ENCODE data around the gene DNAH10.

Gene DNAH10

DNA sequence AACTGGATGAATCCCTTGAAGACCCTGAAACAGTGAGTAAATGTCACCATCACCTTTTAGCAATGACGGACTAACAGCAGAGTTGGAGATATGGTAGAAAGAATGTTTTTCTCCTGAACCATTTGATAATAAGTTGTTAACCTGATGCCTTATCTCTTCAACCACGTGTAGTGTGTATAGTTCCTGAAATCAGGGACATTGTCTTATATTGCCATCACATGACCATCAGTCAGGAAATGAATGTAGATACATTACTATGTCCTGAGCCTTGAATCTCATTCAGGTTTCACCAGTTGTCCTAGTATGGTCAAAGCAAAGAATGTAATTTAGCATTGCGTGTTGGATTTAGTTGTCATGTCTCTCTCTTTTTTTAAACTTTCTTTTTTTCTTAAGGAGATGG is 34.2 kb upstream of the DNAH10 start:
- no peak for DNase-seq (ENCODE audit: low spot score)
- TF ChIP-seq, protein P1, sequence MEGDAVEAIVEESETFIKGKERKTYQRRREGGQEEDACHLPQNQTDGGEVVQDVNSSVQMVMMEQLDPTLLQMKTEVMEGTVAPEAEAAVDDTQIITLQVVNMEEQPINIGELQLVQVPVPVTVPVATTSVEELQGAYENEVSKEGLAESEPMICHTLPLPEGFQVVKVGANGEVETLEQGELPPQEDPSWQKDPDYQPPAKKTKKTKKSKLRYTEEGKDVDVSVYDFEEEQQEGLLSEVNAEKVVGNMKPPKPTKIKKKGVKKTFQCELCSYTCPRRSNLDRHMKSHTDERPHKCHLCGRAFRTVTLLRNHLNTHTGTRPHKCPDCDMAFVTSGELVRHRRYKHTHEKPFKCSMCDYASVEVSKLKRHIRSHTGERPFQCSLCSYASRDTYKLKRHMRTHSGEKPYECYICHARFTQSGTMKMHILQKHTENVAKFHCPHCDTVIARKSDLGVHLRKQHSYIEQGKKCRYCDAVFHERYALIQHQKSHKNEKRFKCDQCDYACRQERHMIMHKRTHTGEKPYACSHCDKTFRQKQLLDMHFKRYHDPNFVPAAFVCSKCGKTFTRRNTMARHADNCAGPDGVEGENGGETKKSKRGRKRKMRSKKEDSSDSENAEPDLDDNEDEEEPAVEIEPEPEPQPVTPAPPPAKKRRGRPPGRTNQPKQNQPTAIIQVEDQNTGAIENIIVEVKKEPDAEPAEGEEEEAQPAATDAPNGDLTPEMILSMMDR (IDR thresholded peaks at IDR 0.05; ENCODE audit: borderline replicate concordance, control extremely low read depth, extremely low read depth, insufficient read depth, missing control alignments) = no peak
- in situ Hi-C loops (cut with MboI; ENCODE audit: low sequenced_read_pairs, unreplicated experiment) = no loop called here

DNA sequence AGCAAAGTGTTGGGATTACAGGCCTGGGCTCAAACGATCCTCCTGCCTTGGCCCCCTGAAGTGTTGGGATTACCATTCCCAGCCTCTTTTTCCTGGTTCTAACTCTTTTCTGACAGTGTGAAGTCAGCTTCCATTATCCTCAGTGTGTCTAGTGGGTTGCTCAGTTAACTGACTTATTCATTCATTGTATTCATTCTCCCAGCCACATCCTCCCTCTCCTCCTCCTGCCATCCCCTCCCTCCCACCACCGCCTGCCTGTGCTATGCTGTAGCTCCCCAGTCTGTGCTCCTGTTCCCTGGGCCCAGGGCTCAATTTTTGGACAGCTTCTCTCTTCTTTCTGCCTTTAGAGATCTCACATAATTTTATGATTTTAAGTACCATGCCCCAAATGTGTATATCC is 30.5 kb upstream of the DNAH10 start:
- DNase-seq (ENCODE audit: low spot score) = no peak
- TF ChIP-seq, protein P1 (IDR thresholded peaks at IDR 0.05; ENCODE audit: borderline replicate concordance, control extremely low read depth, extremely low read depth, insufficient read depth, missing control alignments) = no peak
- in situ Hi-C loops (cut with MboI; ENCODE audit: low sequenced_read_pairs, unreplicated experiment) = no loop called here

DNA sequence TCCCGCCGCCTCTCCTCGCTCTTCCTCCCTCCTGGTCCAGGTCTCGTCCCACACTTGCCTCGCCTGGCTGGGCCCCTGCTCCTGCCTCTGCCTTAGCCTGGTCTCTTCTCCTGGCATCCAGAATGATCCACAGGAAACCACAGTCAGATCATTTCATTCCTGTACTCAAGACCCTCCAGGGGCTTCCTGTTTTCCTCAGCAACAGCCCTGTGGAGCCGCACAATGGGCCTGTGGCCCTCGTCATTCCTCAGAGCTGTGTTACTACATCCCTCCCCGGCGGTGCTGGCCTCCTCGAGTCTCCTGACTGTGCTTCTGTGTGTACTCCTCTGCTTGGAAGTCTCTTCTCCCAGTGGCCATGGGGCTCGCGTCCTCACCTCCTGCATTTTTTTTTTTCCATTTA is 29.9 kb upstream of the DNAH10 start:
- TF ChIP-seq, protein P1 (IDR thresholded peaks at IDR 0.05; ENCODE audit: borderline replicate concordance, control extremely low read depth, extremely low read depth, insufficient read depth, missing control alignments) = no peak
- in situ Hi-C loops (cut with MboI; ENCODE audit: low sequenced_read_pairs, unreplicated experiment) = no loop called here
- DNase-seq (ENCODE audit: low spot score) = no peak

DNA sequence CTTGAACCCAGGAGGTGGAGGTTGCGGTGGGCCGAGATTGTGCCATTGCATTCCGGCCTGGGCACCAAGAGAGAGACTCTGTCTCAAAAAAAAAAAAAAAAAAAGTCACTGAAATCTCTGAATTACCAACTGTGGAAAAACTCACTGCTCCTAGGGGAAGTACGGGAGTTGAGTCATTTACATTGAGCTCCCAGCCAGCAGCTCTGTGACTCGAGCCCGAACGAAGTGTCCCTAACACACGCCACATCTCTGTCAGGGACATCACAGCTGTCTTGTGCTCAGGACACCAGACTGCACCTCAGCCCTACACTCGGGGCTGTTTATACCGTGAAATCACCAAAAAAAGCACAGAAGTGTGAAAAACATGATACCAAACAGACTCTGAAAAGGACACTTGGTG is 28.9 kb upstream of the DNAH10 start:
- TF ChIP-seq, protein P1 (IDR thresholded peaks at IDR 0.05; ENCODE audit: borderline replicate concordance, control extremely low read depth, extremely low read depth, insufficient read depth, missing control alignments) = no peak
- DNase-seq (ENCODE audit: low spot score) = no peak
- in situ Hi-C loops (cut with MboI; ENCODE audit: low sequenced_read_pairs, unreplicated experiment) = no loop called here

DNA sequence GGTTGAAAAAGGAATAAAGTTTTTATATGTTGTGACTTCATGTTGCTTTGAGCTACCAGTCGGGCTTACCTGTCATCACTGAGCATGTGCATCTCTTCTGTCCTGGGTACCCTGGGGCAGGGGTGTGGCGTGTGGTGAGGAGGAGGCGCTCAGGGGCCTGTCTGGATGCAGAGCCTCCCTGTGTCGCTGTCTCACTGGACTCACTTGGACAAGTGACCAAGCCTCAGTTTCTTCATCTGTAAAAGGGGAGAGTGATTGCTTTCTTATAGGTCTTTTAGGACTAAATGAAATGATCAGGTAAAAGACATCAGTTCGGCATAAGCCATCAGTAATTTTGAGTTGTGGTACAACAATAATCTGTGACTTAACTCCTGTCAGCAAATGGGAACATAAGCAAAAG is 27.8 kb upstream of the DNAH10 start:
- DNase-seq (ENCODE audit: low spot score) = no peak
- in situ Hi-C loops (cut with MboI; ENCODE audit: low sequenced_read_pairs, unreplicated experiment) = no loop called here
- TF ChIP-seq, protein P1 (IDR thresholded peaks at IDR 0.05; ENCODE audit: borderline replicate concordance, control extremely low read depth, extremely low read depth, insufficient read depth, missing control alignments) = no peak

DNA sequence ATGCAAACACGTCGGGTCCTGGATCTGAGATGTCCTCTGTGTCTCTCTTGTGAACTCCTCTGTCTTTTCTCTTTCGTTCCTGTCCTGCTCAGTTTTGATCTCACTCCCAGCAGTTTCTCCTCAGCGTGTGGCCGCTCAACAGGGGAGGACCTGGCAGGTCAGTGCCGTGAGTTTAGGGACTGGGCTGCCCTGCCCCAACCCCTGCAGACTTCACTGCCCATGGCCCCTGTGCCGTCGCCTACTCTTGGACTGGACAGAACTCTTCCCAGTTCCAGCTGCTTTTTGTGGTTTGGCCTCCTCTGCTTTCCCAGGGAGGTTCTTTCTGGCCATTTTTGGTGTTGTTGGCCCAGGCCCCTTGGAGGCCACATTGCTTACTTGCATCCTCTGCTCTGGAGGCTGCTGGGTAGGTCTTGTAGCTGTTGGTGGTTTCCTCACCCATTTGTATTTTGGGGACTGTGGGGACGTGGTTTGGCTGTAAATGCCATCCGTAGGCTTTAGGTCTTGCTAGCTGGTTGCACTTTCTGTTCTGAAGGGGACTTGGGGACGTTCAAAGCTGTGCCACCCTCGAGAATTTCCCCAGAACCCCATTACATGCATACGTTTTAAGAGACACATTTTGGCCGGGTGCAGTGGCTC is 20.0 kb upstream of the DNAH10 start:
- peak; percentile 45 for DNase-seq (ENCODE audit: low spot score)
- in situ Hi-C loops (cut with MboI; ENCODE audit: low sequenced_read_pairs, unreplicated experiment) = no loop called here

More for the DNA sequence above, 20.0 kb upstream of the DNAH10 start:
- TF ChIP-seq, protein P1 (IDR thresholded peaks at IDR 0.05; ENCODE audit: borderline replicate concordance, control extremely low read depth, extremely low read depth, insufficient read depth, missing control alignments) = no peak

Measured in GM13976 (cell line).